ENCODE data around the gene KCNMB3. TPM values are rescaled to one million over a fixed set of nuclear protein-coding genes. Genes with fewer than 3 reads are reported as not detected.

KCNMB3 gene
- total RNA-seq, 3 donors from 2014 or later = 3.7 to 7.3 (median 4.9) TPM

- no peaks in the 10 kb centered on the region for H3K9me3 ChIP-seq
- peaks cover 0 to 6% of the 10 kb centered on the region in 2 donors for H3K4me1 ChIP-seq
- no peak for DNase-seq (ENCODE audit: low spot score in 2 of 2)
- TF ChIP-seq POLR2AphosphoS5 (IDR thresholded peaks at IDR 0.05) (no peak), POLR2A (IDR thresholded peaks at IDR 0.05) (no peak)
- TF ChIP-seq, protein P1, sequence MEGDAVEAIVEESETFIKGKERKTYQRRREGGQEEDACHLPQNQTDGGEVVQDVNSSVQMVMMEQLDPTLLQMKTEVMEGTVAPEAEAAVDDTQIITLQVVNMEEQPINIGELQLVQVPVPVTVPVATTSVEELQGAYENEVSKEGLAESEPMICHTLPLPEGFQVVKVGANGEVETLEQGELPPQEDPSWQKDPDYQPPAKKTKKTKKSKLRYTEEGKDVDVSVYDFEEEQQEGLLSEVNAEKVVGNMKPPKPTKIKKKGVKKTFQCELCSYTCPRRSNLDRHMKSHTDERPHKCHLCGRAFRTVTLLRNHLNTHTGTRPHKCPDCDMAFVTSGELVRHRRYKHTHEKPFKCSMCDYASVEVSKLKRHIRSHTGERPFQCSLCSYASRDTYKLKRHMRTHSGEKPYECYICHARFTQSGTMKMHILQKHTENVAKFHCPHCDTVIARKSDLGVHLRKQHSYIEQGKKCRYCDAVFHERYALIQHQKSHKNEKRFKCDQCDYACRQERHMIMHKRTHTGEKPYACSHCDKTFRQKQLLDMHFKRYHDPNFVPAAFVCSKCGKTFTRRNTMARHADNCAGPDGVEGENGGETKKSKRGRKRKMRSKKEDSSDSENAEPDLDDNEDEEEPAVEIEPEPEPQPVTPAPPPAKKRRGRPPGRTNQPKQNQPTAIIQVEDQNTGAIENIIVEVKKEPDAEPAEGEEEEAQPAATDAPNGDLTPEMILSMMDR (IDR thresholded peaks at IDR 0.05) = no peak
- H3K27ac ChIP-seq = no peak overlapping the region
- H3K27me3 ChIP-seq = no peaks in the 10 kb centered on the region
- intact Hi-C loops (cut with DNase I; ENCODE audit: low total_unique reads) = no loop called here
- no peaks in the 10 kb centered on the region for H3K36me3 ChIP-seq
- no peak overlapping the region for H3K4me3 ChIP-seq
Measured at GRCh38 chr3:179194931-179195330, 56.0 kb downstream of the KCNMB3 start.

Other genes starting within 250 kb of the KCNMB3 start
- 10 to 100 TPM; 10.4 to 19.5 (median 16.7) TPM for gene ZMAT3, start 179.3 kb downstream of the KCNMB3 start, total RNA-seq
- gene PIK3CA, start 102.8 kb downstream of the KCNMB3 start, total RNA-seq = 10 to 100 TPM; 34.1 to 43.0 (median 38.4) TPM
- gene ZNF639, start 71.9 kb upstream of the KCNMB3 start, total RNA-seq = 10 to 100 TPM; 41.4 to 44.9 (median 41.8) TPM
- gene MFN1, start 96.6 kb upstream of the KCNMB3 start, total RNA-seq = 10 to 100 TPM; 33.4 to 85.2 (median 61.0) TPM
- 10 to 100 TPM; 23.8 to 38.7 (median 29.6) TPM for gene GNB4, start 200.4 kb upstream of the KCNMB3 start, total RNA-seq

All from breast epithelium (tissue), 4 donors.